ENCODE data around the gene MKRN1.
"Not testable (repeated sequence)": the region's sequence is repeated elsewhere in the genome, so short reads cannot be mapped to it uniquely, and the experiment has no call there.

Gene MKRN1

GRCh38 chr7:140479062-140479738, at the start of gene MKRN1:
TSS of gene MKRN1 (minus strand) at chr7:140479505. CDS start at chr7:140479344, 161 bp downstream.
- DNase-seq, result peak; percentile 96 to 97

- DNase-seq, result no peak
Measured at GRCh38 chr7:140526787-140527664, 47.7 kb upstream of the MKRN1 start.

GRCh38 chr7:140526214-140526613, 46.9 kb upstream of the MKRN1 start:
- DNase-seq, result no peak

- no peak for DNase-seq
Measured at GRCh38 chr7:140525743-140526142, 46.4 kb upstream of the MKRN1 start.

GRCh38 chr7:140521421-140521820, 42.1 kb upstream of the MKRN1 start:
- no peak for DNase-seq

GRCh38 chr7:140519007-140519399, 39.7 kb upstream of the MKRN1 start:
- DNase-seq, result no peak

GRCh38 chr7:140518370-140519006, 39.2 kb upstream of the MKRN1 start:
- DNase-seq, result no peak

GRCh38 chr7:140517546-140518369, 38.5 kb upstream of the MKRN1 start:
- peak; percentile 78 to 89 for DNase-seq

GRCh38 chr7:140512317-140513000, 33.2 kb upstream of the MKRN1 start:
- peak; percentile 61 to 78 for DNase-seq

- DNase-seq, result no peak
Measured at GRCh38 chr7:140509789-140510188, 30.5 kb upstream of the MKRN1 start.

- DNase-seq, result peak in 1 of 2 experiments; percentile 21
Measured at GRCh38 chr7:140507556-140507955, 28.3 kb upstream of the MKRN1 start.

- DNase-seq, result peak; percentile 83 to 92
Measured at GRCh38 chr7:140506788-140507464, 27.6 kb upstream of the MKRN1 start.

- DNase-seq, result no peak
Measured at GRCh38 chr7:140501966-140502365, 22.7 kb upstream of the MKRN1 start.

GRCh38 chr7:140497807-140498206, 18.5 kb upstream of the MKRN1 start:
- not testable (repeated sequence) for DNase-seq

- DNase-seq, result no peak
Measured at GRCh38 chr7:140497241-140497769, 18.0 kb upstream of the MKRN1 start.

- no peak for DNase-seq
Measured at GRCh38 chr7:140495514-140496097, 16.3 kb upstream of the MKRN1 start.

- DNase-seq, result no peak
Measured at GRCh38 chr7:140494867-140495266, 15.6 kb upstream of the MKRN1 start.

GRCh38 chr7:140489026-140489359, 9.7 kb upstream of the MKRN1 start:
- no peak for DNase-seq

- DNase-seq, result no peak
Measured at GRCh38 chr7:140485500-140486265, 6.4 kb upstream of the MKRN1 start.

- DNase-seq, result no peak
Measured at GRCh38 chr7:140484951-140485499, 5.7 kb upstream of the MKRN1 start.

Data from NCI-H524 (cell line).